Tibial nerve (tissue), 4 donors: Measurements from ENCODE around the gene TDRKH. TPM values are rescaled to one million over a fixed set of nuclear protein-coding genes. Genes with fewer than 3 reads are reported as not detected.
"Not testable (repeated sequence)": the region's sequence is repeated elsewhere in the genome, so short reads cannot be mapped to it uniquely, and the experiment has no call there.

ENCODE experiments used
- DNase-seq, 2 donors: peaks; one replicate each; pipeline ENCODE4 v3.0.0-alpha.2; 2019; ENCODE audit warnings: low spot score in 2 of 2
- H3K27ac ChIP-seq, 4 donors: fragments of 200-600 bp; sonication (generic) in 3 of 4; one replicate each; pipeline ENCODE4 v1.5.1; 2017 to 2019; ENCODE audit warnings: mild to moderate bottlenecking in 1 of 4
- H3K27me3 ChIP-seq, 2 donors: fragments of 200-600 bp; sonication (generic) in 1 of 2; one replicate each; pipeline versions ENCODE4 v1.5.1 to v1.6.0; 2017 to 2019
- H3K36me3 ChIP-seq, 3 donors: fragments of 200-600 bp; sonication (generic); one replicate each; pipeline ENCODE4 v1.5.1; 2018 to 2019
- H3K4me1 ChIP-seq, 4 donors: fragments of 200-600 bp; sonication (generic) in 3 of 4; one replicate each; pipeline ENCODE4 v1.5.1; 2017 to 2019
- H3K4me3 ChIP-seq, 4 donors: fragments of 200-600 bp; sonication (generic) in 3 of 4; one replicate each; pipeline ENCODE4 v1.5.1; 2017 to 2019; ENCODE audit warnings: mild to moderate bottlenecking in 1 of 4, moderate library complexity in 1 of 4
- H3K9me3 ChIP-seq, 4 donors: fragments of 200-600 bp; sonication (generic) in 3 of 4; one replicate each; pipeline ENCODE4 v1.5.1; 2017 to 2019
- CTCF ChIP-seq, 5 experiments: fragments of 200-600 bp in 3 of 5; fragments of 450-650 bp in 2 of 5; sonication (generic) in 3 of 5; IDR thresholded peaks; one replicate each; pipeline ENCODE4 v1.5.1; 2016 to 2019; ENCODE audit warnings: antibody characterized with exemption in 5 of 5, mild to moderate bottlenecking in 3 of 5, moderate library complexity in 2 of 5
- EP300 ChIP-seq, 2 donors: sonication (generic); formaldehyde crosslinking; IDR thresholded peaks; one replicate each; pipeline ENCODE4 v1.6.1; 2017; ENCODE audit warnings: antibody characterized with exemption in 2 of 2, mild to moderate bottlenecking in 1 of 2
- POLR2A ChIP-seq, 2 donors: fragments of 450-650 bp; IDR thresholded peaks; one replicate each; pipeline ENCODE4 v1.6.1; 2017; ENCODE audit warnings: antibody characterized with exemption in 2 of 2, mild to moderate bottlenecking in 2 of 2, moderate library complexity in 2 of 2
- WGBS, 2 donors: methylation state at CpG; one replicate each; pipeline ENCODE4 v1.1.5; 2018; 5-methylcytosine and 5-hydroxymethylcytosine counted together
- total RNA-seq, 4 donors: library from RNA; depleted of rRNA; stranded (reverse); fragments of >200 nt; gene quantifications; one replicate each; pipeline ENCODE4 v1.1.0, GENCODE V29; 2016

TDRKH gene
- total RNA-seq, 4 donors from 2014 or later = 2.2 to 8.0 (median 7.0) TPM

- H3K27ac ChIP-seq = no peak overlapping the region
- no peaks in the 10 kb centered on the region for H3K4me1 ChIP-seq
- no peak overlapping the region for H3K4me3 ChIP-seq
- DNase-seq = no peak
- H3K36me3 ChIP-seq = peaks cover 0 to 68% (median under 1%) of the 10 kb centered on the region in 3 donors
- H3K9me3 ChIP-seq = no peaks in the 10 kb centered on the region
- no peak for TF ChIP-seq EP300 (IDR thresholded peaks at IDR 0.05)
- TF ChIP-seq CTCF (IDR thresholded peaks at IDR 0.05) = no peak
- no peak for TF ChIP-seq POLR2A (IDR thresholded peaks at IDR 0.05)
- 81 to 85% methylated on average over 5 of the region's 5 CpGs for WGBS, 2 donors
- no peaks in the 10 kb centered on the region for H3K27me3 ChIP-seq
Measured at GRCh38 chr1:151773702-151774101, 16.6 kb downstream of the TDRKH start.

GRCh38 chr1:151769270-151769669 lies 21.0 kb downstream of the TDRKH start:
- H3K4me3 ChIP-seq, H3K27ac ChIP-seq, H3K27me3 ChIP-seq, H3K9me3 ChIP-seq, H3K4me1 ChIP-seq, DNase-seq: not testable (repeated sequence)
- peaks cover 0 to 25% (median 0%) of the 10 kb centered on the region in 3 donors for H3K36me3 ChIP-seq
- 86 to 88% methylated on average over 15 to 34 of the region's 34 CpGs for WGBS, 2 donors

GRCh38 chr1:151768351-151769066 lies 21.8 kb downstream of the TDRKH start:
- peaks cover 0 to 18% (median 0%) of the 10 kb centered on the region in 3 donors for H3K36me3 ChIP-seq
- H3K27me3 ChIP-seq, H3K4me3 ChIP-seq, DNase-seq, H3K9me3 ChIP-seq, H3K27ac ChIP-seq: not testable (repeated sequence)
- WGBS, 2 donors = 63 to 67% methylated on average over 4 to 5 of the region's 7 CpGs
- peaks cover 0 to 10% (median 4%) of the 10 kb centered on the region in 4 donors for H3K4me1 ChIP-seq

- H3K27ac ChIP-seq = peak overlapping the region; percentile 90 to 93 (median 91)
- no peak for TF ChIP-seq CTCF (IDR thresholded peaks at IDR 0.05)
- no peak for TF ChIP-seq EP300 (IDR thresholded peaks at IDR 0.05)
- no peak for TF ChIP-seq POLR2A (IDR thresholded peaks at IDR 0.05)
- H3K27me3 ChIP-seq = no peaks in the 10 kb centered on the region
- WGBS, 2 donors = 46 to 52% methylated on average over 10 of the region's 10 CpGs
- no peak for DNase-seq
- peaks cover 0 to 18% (median 6%) of the 10 kb centered on the region in 4 donors for H3K4me1 ChIP-seq
- no peaks in the 10 kb centered on the region for H3K9me3 ChIP-seq
- H3K4me3 ChIP-seq = peak overlapping the region; percentile 70 to 87 (median 82)
- peaks cover 0 to 33% (median 0%) of the 10 kb centered on the region in 3 donors for H3K36me3 ChIP-seq
Measured at GRCh38 chr1:151763990-151764389, 26.3 kb downstream of the TDRKH start.

GRCh38 chr1:151762941-151763921 lies 27.1 kb downstream of the TDRKH start, which contains the start of gene MRPL9:
Gene MRPL9 (minus strand): TSS chr1:151763496. CDS start chr1:151763479, 17 bp downstream.
- peak; percentile 55 to 61 for DNase-seq
- Histone ChIP-seq H3K9me3 (no peaks in the 10 kb centered on the region), H3K27ac (peak within 1 kb of the TSS; percentile 90 to 93 (median 91)), H3K27me3 (no peaks in the 10 kb centered on the region), H3K4me3 (peak within 1 kb of the TSS; percentile 70 to 87 (median 82)), H3K36me3 (peaks cover 0 to 41% (median 0%) of the 10 kb centered on the region in 3 donors), H3K4me1 (peaks cover 0 to 18% (median 6%) of the 10 kb centered on the region in 4 donors)
- WGBS, 2 donors = 1 to 2% methylated on average over 30 to 57 of the region's 68 CpGs
- TF ChIP-seq EP300 (IDR thresholded peaks at IDR 0.05) (peak in 1 of 2 donors; percentile 76), POLR2A (IDR thresholded peaks at IDR 0.05) (no peak)

GRCh38 chr1:151760597-151761385 lies 29.5 kb downstream of the TDRKH start:
- TF ChIP-seq CTCF (IDR thresholded peaks at IDR 0.05) = no peak
- no peak for TF ChIP-seq POLR2A (IDR thresholded peaks at IDR 0.05)
- no peak for TF ChIP-seq EP300 (IDR thresholded peaks at IDR 0.05)
- WGBS, 2 donors = 91 to 94% methylated on average over 7 of the region's 7 CpGs
- Histone ChIP-seq H3K27me3 (no peaks in the 10 kb centered on the region), H3K27ac (no peak overlapping the region), H3K36me3 (peaks cover 0 to 60% (median 0%) of the 10 kb centered on the region in 3 donors), H3K4me3 (no peak overlapping the region), H3K4me1 (peaks cover 0 to 18% (median 6%) of the 10 kb centered on the region in 4 donors), H3K9me3 (no peaks in the 10 kb centered on the region)
- no peak for DNase-seq
